NOMO-1 treated with DMSO at 0.1 percent for 48 hours (cell line): ENCODE measurements around the gene KCNAB1.
A peak's percentile ranks its signal among the peaks of the same experiment; 100 is the strongest.

Experiments used
- DNase-seq: peaks from one replicate; lab custom pipeline; 2025; ENCODE audit not compliant: unreplicated experiment; lab: John Stamatoyannopoulos, UW

KCNAB1 gene

DNA sequence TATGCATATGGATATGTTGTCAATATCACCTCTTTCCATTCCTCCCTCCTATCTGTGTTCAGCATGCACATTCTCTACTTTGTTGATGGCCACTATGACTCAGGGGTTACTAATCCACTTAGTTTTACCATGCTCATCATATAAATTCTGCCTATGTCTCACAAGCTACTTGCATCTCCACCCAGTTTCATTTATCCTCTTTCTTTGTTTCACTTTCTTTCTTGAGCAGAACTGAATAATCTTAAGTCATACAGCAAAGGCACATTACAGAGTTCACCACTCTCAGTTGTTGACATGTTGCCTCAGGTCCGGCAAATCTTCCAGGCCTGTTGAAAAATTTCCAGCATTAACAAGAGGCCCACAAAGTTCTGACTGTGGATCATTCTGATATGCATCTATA, 363.0 kb downstream of the KCNAB1 start:
- DNase-seq = peak; percentile 93

DNA sequence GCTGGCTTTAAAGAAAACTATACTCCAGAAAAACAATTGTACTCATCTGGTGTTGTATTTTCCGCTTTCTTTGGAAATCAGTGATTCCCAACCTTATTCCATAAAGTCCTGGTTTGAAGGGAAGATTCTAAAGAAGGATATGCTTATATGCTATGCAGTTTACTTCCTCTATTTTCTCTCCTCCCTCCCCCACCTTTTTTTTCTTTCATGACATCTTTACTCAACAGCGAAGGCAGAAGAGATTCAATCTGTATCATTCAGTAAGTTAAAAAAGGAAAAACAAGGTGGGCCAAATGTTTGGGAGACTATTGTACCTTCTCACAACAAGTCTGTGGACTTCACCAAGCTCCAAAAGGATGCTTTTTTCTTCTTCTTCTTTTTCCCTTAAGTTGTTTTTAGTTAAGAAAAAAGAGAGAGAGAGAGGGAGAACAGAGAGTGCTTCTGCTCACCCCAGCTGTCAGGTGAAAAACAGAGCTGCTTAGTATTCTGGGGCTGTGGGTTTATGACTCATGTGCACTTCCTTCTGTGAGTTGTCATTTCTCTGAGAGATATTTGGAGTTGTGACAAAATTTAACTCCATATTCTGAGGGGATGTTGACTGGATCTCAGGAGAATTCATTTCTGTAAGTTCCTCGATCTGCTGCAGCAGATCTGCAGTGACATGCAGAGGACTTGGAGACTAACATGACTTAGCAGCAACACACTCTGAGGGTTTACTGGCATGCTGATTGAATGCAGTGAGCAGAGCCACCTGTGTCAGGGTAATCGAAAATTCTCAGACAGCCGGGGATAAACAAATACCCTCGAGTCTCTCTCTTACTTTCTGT, 363.8 kb downstream of the KCNAB1 start:
- peak; percentile 90 for DNase-seq

DNA sequence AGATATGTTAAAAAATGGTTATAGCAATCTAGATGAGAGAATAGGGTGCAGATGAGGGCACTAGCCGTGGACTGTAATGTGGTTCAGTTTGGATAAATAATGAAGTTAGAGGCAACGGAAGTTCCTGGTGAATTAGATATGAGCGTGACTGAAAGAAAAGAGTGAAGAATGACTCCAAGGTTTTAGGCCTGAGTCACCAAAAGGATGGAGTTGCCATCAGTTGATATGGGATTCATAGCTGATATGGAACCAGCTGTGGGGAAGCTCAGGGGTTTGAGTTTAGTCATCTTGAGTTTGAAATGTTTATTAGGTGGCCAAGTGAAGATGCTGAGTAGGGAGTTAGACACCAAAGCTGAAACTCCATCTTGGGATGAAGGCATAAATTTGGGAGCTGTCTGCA, 368.4 kb downstream of the KCNAB1 start:
- DNase-seq = no peak

DNA sequence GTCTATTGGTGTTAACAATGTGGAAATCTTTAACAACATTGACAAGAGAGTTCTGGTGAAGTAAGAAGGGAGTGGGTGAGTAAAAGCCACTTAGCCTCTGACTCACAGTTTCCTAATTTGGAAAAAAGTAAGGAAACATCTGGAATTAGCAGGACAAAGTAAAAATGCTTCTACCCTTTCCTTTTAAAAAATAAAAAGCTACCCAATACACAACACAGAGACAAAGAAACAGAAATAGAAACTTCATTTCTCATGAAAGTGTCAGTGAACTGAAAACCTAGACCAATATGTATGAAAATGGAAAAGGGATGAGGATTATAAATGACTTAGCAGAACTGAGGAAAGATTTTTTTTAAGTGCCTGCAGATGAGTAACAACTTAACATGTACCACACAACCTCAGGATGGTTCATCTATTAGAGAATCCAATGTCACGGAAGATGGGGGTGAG, 369.1 kb downstream of the KCNAB1 start:
- no peak for DNase-seq

DNA sequence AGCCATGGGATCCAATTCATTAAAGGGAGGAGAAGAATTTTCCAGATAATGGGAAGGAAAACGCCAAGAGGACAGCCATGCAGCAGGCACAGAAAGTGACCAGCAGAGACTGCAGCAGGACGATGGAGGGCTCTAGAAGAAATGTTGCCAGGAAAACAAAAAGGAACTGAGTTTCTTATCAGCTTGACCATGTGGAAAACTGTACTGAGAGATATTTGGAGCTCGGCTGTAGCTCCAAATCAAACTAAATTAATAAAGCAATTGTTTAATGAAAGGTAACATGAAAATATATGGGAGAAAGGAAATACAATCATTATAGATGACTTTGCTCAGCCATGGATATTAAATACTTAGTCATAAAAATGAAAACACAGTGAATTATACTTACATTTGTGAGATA, 370.8 kb downstream of the KCNAB1 start:
- DNase-seq = no peak

DNA sequence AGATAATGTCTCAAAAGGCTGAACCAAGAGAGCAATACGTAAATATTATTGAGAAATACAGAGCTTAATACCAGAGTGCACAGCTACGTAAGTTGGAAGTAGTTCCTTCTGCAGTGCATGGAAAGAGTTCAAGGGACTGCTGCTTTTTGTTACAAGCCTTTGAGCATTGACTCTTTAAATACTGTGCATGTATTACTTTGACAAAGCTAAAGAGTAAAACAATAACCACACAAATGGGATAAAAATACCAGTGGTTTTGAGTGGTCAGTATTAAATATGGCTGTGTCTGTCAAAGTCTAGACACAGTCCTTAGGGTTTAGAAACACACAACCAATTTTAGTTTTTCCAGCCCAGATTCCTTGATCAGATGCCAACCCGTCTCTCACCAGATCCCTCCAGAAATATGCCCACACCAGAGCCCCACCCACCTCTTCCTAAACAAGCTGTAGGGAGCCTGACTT, 372.5 kb downstream of the KCNAB1 start:
- DNase-seq = no peak

DNA sequence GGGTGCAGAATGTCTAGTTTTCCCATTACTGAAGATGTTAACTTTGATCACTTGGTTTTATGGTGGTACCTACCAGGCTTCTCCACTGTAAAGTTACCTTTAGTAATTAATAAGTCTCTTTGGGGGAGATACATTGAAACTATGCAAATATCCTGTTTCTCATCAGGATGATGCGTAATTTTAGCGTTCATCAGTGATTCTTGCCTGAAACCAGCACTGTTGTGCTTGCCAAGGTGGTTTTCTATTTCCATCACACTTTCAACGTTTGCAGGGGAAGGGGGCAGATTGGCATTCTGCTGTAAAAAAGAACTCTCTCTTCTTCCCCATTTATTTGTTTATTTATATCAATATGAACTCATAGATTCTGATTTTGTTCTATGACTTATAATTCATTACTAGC, 373.5 kb downstream of the KCNAB1 start:
- DNase-seq = no peak

DNA sequence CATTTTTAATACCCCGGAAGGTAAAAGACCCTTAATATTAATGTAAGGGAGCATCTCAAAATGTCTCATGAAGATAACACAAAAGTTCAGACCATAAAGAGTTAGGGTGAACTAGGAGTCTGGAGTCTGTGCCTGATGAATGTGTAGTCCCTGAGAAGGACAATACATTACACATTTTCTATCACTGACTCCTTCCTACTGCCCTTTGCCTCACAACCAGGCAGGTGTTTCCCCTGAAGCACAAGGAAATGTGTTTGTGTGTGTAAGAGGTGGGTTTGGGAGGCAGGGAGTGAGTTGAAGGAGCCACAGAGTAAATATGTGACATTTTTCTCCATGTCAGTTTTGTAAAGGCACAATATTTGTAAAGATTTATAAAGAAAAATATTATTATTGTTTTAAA, 375.4 kb downstream of the KCNAB1 start:
- DNase-seq = no peak

DNA sequence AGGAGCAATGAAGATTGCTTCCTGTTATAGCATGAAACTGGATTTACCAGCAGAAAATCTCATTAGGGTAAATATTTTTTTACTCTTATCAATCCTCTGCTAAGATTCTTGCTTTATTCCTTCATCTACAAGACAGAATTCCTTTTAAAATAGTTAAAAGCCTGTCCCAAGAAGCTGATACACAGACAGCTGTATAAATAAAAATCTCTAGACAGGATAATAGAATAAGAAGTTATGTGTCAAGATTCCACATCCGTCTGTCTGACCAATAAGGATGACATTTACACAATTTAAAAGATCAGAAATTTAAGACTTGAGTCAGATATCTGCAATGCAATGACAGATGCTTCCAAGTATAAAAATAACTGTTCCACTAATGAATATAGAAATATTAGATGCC, 376.9 kb downstream of the KCNAB1 start:
- DNase-seq = no peak

DNA sequence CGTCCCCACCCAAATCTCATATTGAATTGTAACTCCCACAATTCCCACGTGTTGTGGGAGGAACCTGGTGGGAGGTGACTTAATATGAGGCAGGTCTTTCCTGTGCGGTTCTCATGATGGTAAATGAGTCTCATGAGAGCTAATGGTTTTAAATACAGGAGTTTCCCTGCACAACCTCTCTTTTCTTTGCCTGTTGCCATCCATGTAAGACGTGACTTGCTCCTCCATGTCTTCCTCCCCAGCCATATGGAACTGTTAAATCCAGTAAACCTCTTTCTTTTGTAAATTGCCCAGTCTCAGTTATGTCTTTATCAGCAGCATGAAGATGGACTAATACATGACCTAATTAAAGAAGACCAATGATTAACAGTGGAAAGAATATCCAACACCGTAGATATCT, 377.9 kb downstream of the KCNAB1 start:
- DNase-seq = no peak

DNA sequence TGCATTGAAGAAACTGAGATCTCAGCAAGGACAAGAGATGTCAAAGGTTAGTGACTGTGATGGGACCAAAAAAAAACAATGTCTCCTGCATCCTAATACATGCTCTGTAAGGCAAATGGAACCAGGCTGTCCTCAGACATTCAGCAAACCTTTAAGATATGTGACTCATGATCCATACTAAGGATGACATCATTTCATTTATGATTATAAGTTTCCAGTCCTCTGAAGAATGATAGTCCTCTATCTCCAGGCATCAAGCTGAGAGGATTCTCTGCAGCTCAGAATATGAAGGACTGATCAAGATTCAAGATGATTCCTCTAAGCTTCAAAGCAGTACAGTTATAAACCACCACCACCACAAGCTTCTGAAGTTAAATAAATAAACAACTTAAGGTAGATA, 386.9 kb downstream of the KCNAB1 start:
- DNase-seq = no peak

DNA sequence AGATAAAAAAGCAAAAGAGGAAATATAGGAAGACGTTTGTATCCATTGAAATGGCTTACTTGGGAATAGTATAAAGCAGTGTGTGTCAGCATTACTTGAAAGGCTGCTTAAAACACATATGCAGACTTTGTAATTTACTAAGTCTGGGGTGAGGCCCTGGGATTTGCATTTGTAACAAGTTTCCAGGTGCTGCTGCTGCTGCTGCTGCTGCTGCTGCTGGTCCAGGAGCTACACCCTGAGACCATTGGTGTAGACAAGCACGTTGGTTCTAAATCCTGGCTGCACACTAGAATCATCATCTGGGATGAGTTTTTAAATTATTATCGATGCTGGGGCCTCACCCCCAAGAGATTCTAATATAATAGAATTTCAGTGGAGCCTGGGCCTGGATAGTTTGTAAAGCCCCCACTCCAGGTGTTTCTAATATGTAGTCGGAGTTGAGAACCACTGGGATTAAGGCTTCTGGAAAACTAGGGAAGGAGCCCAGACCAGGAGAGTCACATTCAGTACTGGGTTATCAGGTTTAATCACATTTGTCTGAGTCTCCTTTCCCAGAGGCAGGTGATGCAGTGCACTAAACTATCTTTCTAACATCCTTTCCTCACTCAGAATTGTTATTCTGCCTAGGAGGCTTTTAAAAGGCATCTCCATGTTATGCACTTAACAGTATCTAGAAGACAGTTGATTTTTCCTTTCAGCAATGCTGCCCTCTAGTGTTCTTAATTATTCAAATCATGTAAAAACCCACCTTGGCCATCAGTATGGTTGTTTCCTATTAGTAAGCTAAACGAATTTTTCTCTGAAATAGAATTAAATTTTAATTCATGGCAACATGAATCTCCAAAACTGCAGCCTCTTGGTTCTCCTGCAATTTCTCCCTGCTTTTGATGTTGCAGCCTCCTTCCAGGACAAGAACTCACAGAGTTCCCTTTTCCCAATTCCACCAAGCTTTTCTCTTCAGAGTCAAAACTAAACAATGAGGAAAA, 389.1 kb downstream of the KCNAB1 start:
- DNase-seq = peak; percentile 69

DNA sequence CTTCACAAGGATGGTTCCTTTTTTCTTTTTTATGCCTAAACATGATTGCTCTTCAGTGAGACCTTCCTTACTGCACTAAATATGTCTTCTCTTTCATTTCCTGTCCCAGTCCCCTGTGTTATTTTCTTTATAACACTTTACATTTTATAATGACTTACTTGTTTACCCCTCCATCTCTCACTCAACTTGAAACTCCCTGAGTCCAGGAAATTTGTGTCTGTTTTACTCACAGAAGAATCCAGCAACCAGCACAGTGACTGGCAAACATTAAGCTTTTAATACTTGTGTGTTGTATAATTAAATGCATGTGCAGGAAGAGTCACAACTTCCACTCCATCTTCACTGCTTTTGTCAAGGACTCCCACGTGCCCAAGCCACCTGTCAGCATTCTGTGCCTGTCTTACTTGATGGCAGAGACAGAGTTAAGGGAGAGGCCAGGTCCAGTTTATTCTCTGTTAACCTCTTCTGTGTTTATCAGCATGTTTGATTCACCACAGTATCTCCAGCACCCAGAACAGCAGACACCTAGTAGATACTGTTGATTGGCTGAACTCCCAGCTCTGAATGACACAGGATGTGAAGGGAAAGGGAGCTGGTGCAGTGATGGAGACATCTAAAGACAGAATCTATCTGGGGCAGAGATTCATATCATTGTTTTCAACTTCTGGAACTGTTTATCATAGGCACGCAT, 391.8 kb downstream of the KCNAB1 start:
- DNase-seq = no peak

DNA sequence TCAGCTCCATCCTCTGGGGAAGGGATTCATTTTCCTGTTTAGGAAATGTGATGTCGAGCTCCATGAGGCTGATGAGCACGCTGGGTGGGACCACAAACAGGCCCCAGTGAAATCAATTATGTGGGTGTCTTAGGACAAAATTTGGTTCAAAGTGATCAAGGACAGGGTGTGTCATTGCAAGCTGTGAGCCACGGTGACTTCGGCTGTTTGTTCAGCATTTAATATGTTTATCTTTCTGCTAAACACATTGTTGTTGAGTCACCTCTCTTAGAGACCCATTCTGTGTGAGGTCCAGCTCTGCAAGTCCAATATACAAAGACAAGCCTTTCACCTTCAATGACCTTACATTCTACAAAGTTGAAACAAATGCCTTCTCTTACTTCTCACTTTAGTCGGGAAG, 393.2 kb downstream of the KCNAB1 start:
- no peak for DNase-seq

DNA sequence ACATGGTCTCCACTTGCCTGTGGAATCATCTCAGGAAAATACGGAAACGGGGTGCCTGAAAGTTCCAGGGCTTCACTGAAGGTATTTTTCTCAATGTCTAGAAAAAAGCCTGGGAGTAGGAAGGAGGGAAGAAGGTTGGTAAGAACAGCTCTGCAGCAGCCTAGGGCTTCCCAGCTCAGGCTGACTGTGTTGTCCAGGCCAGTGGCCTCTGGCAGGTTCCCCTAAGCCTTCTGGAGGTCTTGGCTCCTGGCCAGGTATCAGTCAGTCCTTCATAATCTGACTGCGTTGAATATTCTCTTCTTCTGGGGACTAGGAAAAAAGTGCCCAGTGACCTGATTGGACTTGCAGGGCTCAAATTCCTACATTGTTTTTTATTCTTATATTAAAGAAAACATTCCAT, 395.9 kb downstream of the KCNAB1 start:
- DNase-seq = no peak

DNA sequence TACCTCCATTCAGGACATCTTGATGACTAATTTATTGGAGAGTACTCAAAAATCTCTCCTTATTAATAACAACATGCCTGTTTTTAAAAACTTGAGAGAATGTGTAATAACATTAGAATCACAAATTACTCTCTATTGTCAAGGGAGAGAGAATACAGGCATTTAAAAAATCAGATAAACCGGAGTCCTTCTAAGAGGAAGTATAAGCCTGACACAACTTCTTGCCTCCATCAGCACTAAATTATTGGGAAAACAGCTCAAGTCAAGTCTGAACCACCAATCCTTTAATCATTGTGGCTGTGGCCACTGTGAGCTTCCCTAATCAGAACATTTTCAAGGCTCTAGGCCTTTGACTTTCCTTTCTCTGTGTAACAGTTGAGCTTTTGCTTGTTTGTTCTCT, 396.6 kb downstream of the KCNAB1 start:
- DNase-seq = peak; percentile 85

DNA sequence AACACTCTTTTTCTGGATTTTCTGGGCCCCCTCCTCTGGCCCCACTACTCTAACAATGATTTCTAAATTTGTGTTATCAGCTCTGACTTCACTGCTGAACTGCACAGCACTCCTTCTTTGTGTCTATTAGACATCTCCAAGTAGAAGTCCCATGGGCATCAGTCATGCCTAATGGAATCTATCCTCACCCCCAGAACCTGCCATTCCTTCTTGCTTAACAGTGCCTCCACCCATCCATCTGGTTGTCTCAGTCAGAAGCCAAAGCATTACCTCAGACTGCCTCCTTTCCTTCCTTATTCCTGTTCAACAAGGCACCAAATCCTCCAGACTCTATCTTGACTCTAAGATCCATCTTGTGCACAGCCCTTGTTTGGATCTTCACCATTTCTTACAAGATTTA, 398.3 kb downstream of the KCNAB1 start:
- DNase-seq = no peak

DNA sequence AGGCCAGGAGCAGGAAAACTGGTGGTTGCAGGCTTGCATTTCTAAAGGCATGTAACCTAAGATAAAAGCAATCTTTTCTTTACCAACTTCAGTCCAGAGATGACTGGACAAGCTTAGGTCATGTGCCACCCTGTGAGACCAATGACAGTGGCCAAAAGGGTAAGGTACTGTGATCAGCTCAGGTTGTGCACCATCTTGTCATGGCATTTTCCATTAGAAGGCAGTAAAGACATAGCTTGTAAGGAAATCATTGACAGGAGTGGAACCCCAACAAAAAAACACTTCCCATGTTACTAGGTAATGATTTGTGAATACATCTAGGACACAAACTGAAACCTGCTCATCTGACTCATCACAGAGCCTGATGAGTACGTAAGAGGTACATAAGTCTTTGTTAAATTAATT, 399.4 kb downstream of the KCNAB1 start:
- no peak for DNase-seq

DNA sequence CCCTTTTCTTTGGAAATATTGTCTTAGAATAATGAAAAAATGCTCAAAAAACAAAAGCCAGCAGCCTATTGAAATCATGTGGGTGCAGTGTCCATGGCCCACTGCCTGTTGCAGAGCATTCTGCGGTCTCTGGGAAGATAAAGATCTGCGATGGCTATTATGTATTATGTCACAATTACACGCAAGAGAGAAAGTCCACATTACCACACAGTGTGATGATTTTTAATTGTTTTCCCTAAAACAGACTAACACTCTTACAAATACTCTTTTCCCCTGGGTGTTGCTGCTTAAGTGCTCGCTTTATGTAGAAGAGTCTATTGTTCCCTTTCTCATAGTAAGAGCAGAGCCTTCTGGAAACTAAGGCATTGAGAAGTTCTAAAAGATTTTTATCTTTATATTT, 402.3 kb downstream of the KCNAB1 start:
- DNase-seq = peak; percentile 89

DNA sequence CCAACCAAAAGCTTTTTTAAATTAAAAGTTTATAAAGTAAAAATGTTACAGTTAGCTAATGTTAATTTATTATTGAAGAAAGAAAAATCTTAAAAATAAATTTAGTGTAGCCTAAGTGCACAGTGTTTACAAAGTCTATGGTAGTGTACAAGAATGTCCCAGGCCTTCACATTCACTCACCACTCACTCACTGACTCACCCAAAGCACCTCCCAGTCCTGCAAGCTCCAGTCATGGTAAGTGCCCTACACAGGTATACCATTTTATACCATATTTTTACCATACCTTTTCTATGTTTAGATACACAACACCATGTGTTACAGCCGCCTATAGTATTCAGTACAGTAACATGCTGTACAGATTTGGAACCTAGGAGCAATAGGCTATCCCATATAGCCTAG, 405.4 kb downstream of the KCNAB1 start:
- no peak for DNase-seq

DNA sequence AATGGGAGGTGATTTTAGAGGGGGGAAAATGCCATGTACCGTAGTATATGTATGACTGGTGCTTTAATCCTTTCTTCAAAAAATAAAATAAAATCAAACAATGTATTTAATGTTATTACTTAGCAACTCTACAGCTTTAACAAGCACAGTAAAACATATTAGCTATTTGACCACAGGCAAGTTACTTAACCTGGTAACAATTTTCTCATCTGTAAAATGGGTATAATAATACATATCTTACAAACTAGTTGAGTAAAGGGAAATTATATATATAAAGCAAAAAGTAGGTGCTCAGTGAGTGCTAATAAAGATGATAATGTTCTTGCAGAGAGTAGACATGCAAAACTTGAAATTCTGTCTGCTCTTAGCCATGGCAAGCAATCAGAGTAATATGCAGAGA, 406.7 kb downstream of the KCNAB1 start:
- DNase-seq = no peak
